Activated T-cell treated with anti-CD3 and anti-CD28 coated beads, Interleukin-2, amount 50 U/mL, for 24 hours (primary cell): Measurements from ENCODE around the gene LOXHD1.

Experiments used
- DNase-seq: peaks from one replicate; pipeline ENCODE4 v3.0.0-alpha.2; 2020
- H3K27ac Mint-ChIP-seq: 2 replicates; pipeline ENCODE4 v1.8.0; 2020; ENCODE audit warnings: mild to moderate bottlenecking, mixed read lengths
- H3K27me3 Mint-ChIP-seq: 2 replicates; pipeline ENCODE4 v1.8.0; 2020; ENCODE audit warnings: mixed read lengths
- H3K36me3 Mint-ChIP-seq: 2 replicates; pipeline ENCODE4 v1.8.0; 2020; ENCODE audit warnings: low read depth, mixed read lengths
- H3K4me1 Mint-ChIP-seq: 2 replicates; pipeline ENCODE4 v1.8.0; 2020; ENCODE audit warnings: low read depth, mixed read lengths
- H3K4me3 Mint-ChIP-seq: 2 replicates; pipeline ENCODE4 v1.8.0; 2020; ENCODE audit warnings: mild to moderate bottlenecking, moderate library complexity, mixed read lengths
- H3K9me3 Mint-ChIP-seq: 2 replicates; pipeline ENCODE4 v1.8.0; 2020; ENCODE audit warnings: mixed read lengths

Gene LOXHD1

GRCh38 chr18:46464926-46465655 lies 191.9 kb downstream of the LOXHD1 start:
- Mint-ChIP-seq H3K36me3 (no peaks in the 10 kb centered on the region), H3K27ac (no peak overlapping the region), H3K9me3 (no peaks in the 10 kb centered on the region), H3K4me3 (no peak overlapping the region), H3K4me1 (no peaks in the 10 kb centered on the region), H3K27me3 (no peaks in the 10 kb centered on the region)
- no peak for DNase-seq

- no peak for DNase-seq
- Mint-ChIP-seq H3K36me3 (no peaks in the 10 kb centered on the region), H3K27ac (no peak overlapping the region), H3K4me1 (no peaks in the 10 kb centered on the region), H3K9me3 (no peaks in the 10 kb centered on the region), H3K27me3 (no peaks in the 10 kb centered on the region), H3K4me3 (no peak overlapping the region)
These were observed 194.5 kb downstream of the LOXHD1 start for GRCh38 chr18:46462523-46462922.

- no peaks in the 10 kb centered on the region for H3K4me1 Mint-ChIP-seq
- no peak for DNase-seq
- no peak overlapping the region for H3K27ac Mint-ChIP-seq
- H3K4me3 Mint-ChIP-seq: no peak overlapping the region
- no peaks in the 10 kb centered on the region for H3K27me3 Mint-ChIP-seq
- no peaks in the 10 kb centered on the region for H3K9me3 Mint-ChIP-seq
- H3K36me3 Mint-ChIP-seq: no peaks in the 10 kb centered on the region
These were observed 195.0 kb downstream of the LOXHD1 start for GRCh38 chr18:46461993-46462392.

GRCh38 chr18:46460754-46461153 lies 196.3 kb downstream of the LOXHD1 start:
- no peak for DNase-seq
- Mint-ChIP-seq H3K4me1 (no peaks in the 10 kb centered on the region), H3K4me3 (no peak overlapping the region), H3K36me3 (no peaks in the 10 kb centered on the region), H3K9me3 (no peaks in the 10 kb centered on the region), H3K27me3 (no peaks in the 10 kb centered on the region), H3K27ac (no peak overlapping the region)

GRCh38 chr18:46459789-46460455 lies 197.1 kb downstream of the LOXHD1 start:
- no peak overlapping the region for H3K27ac Mint-ChIP-seq
- H3K4me1 Mint-ChIP-seq: no peaks in the 10 kb centered on the region
- no peak for DNase-seq
- no peaks in the 10 kb centered on the region for H3K27me3 Mint-ChIP-seq
- no peak overlapping the region for H3K4me3 Mint-ChIP-seq
- no peaks in the 10 kb centered on the region for H3K36me3 Mint-ChIP-seq
- no peaks in the 10 kb centered on the region for H3K9me3 Mint-ChIP-seq

GRCh38 chr18:46458472-46458871 lies 198.5 kb downstream of the LOXHD1 start:
- Mint-ChIP-seq H3K9me3 (no peaks in the 10 kb centered on the region), H3K27ac (no peak overlapping the region), H3K4me1 (no peaks in the 10 kb centered on the region), H3K4me3 (no peak overlapping the region), H3K36me3 (no peaks in the 10 kb centered on the region), H3K27me3 (no peaks in the 10 kb centered on the region)
- DNase-seq: no peak

- Mint-ChIP-seq H3K9me3 (no peaks in the 10 kb centered on the region), H3K4me1 (no peaks in the 10 kb centered on the region), H3K27ac (no peak overlapping the region), H3K36me3 (no peaks in the 10 kb centered on the region), H3K27me3 (peaks cover 2% of the 10 kb centered on the region), H3K4me3 (no peak overlapping the region)
- DNase-seq: no peak
These were observed 200.3 kb downstream of the LOXHD1 start for GRCh38 chr18:46456691-46457090.

GRCh38 chr18:46452820-46453219 lies 204.2 kb downstream of the LOXHD1 start:
- Mint-ChIP-seq H3K4me3 (no peak overlapping the region), H3K4me1 (no peaks in the 10 kb centered on the region), H3K9me3 (no peaks in the 10 kb centered on the region), H3K27me3 (peaks cover 10% of the 10 kb centered on the region), H3K36me3 (no peaks in the 10 kb centered on the region), H3K27ac (no peak overlapping the region)
- no peak for DNase-seq

GRCh38 chr18:46449499-46449898 lies 207.5 kb downstream of the LOXHD1 start:
- H3K36me3 Mint-ChIP-seq: no peaks in the 10 kb centered on the region
- DNase-seq: no peak
- H3K27ac Mint-ChIP-seq: no peak overlapping the region

GRCh38 chr18:46449033-46449432 lies 208.0 kb downstream of the LOXHD1 start:
- Mint-ChIP-seq H3K27me3 (peaks cover 10% of the 10 kb centered on the region), H3K36me3 (no peaks in the 10 kb centered on the region), H3K4me3 (no peak overlapping the region), H3K9me3 (no peaks in the 10 kb centered on the region), H3K27ac (no peak overlapping the region), H3K4me1 (no peaks in the 10 kb centered on the region)
- no peak for DNase-seq

More at GRCh38 chr18:46449499-46449898, 207.5 kb downstream of the LOXHD1 start:
- H3K27me3 Mint-ChIP-seq: peaks cover 10% of the 10 kb centered on the region
- H3K4me1 Mint-ChIP-seq: no peaks in the 10 kb centered on the region
- no peaks in the 10 kb centered on the region for H3K9me3 Mint-ChIP-seq
- H3K4me3 Mint-ChIP-seq: no peak overlapping the region

- H3K27me3 Mint-ChIP-seq: peaks cover 10% of the 10 kb centered on the region
These were observed 208.7 kb downstream of the LOXHD1 start for GRCh38 chr18:46448347-46448746.

GRCh38 chr18:46447792-46448191 lies 209.2 kb downstream of the LOXHD1 start:
- no peak overlapping the region for H3K27ac Mint-ChIP-seq
- H3K27me3 Mint-ChIP-seq: peaks cover 10% of the 10 kb centered on the region
- H3K4me3 Mint-ChIP-seq: no peak overlapping the region
- H3K36me3 Mint-ChIP-seq: no peaks in the 10 kb centered on the region
- no peak for DNase-seq
- no peaks in the 10 kb centered on the region for H3K4me1 Mint-ChIP-seq
- no peaks in the 10 kb centered on the region for H3K9me3 Mint-ChIP-seq

More at GRCh38 chr18:46448347-46448746, 208.7 kb downstream of the LOXHD1 start:
- Mint-ChIP-seq H3K4me1 (no peaks in the 10 kb centered on the region), H3K27ac (no peak overlapping the region), H3K36me3 (no peaks in the 10 kb centered on the region), H3K4me3 (no peak overlapping the region), H3K9me3 (no peaks in the 10 kb centered on the region)
- no peak for DNase-seq

GRCh38 chr18:46447323-46447722 lies 209.7 kb downstream of the LOXHD1 start:
- Mint-ChIP-seq H3K4me3 (no peak overlapping the region), H3K36me3 (no peaks in the 10 kb centered on the region), H3K27ac (no peak overlapping the region), H3K9me3 (no peaks in the 10 kb centered on the region), H3K27me3 (peaks cover 8% of the 10 kb centered on the region), H3K4me1 (no peaks in the 10 kb centered on the region)
- no peak for DNase-seq

GRCh38 chr18:46445522-46446313 lies 211.3 kb downstream of the LOXHD1 start:
- Mint-ChIP-seq H3K36me3 (no peaks in the 10 kb centered on the region), H3K27me3 (peaks cover 7% of the 10 kb centered on the region), H3K9me3 (no peaks in the 10 kb centered on the region), H3K4me1 (no peaks in the 10 kb centered on the region), H3K27ac (no peak overlapping the region), H3K4me3 (no peak overlapping the region)
- no peak for DNase-seq

- Mint-ChIP-seq H3K4me1 (no peaks in the 10 kb centered on the region), H3K4me3 (no peak overlapping the region), H3K27me3 (peaks cover 5% of the 10 kb centered on the region), H3K36me3 (no peaks in the 10 kb centered on the region), H3K9me3 (no peaks in the 10 kb centered on the region), H3K27ac (no peak overlapping the region)
- DNase-seq: no peak
These were observed 218.0 kb downstream of the LOXHD1 start for GRCh38 chr18:46439037-46439436.
